Activated CD4-positive, alpha-beta T cell treated with anti-CD3 and anti-CD28 coated beads, Interleukin-2, amount 50 U/mL, for 1 hour (primary cell): ENCODE measurements around the gene RALY.
"Not testable (repeated sequence)": the region's sequence is repeated elsewhere in the genome, so short reads cannot be mapped to it uniquely, and the experiment has no call there.

ENCODE experiments used
- DNase-seq: peaks from one replicate; pipeline ENCODE4 v3.0.0-alpha.2; 2020

RALY gene

DNA sequence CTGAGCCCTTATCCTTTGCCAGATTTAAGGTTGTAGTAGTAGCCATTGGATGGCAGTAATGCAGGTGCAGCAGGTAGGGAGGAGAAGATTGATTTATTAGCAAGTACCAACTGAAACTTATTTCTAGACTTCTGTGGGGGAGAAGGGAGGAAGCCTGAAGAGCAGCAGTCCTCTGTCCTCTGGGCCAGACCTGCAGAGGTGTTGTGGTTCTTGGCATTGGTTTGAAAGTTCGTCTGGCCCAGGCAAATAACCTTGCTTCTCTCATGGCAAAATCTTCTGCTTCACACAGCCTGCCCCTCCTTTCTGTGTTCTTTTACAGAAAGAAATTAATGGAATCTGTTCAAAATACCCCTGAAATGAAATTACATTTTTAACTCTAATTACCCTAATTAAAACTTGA is 24.5 kb downstream of the RALY start:
- no peak for DNase-seq

GRCh38 chr20:34022151-34022838 is 28.6 kb downstream of the RALY start:
- DNase-seq: no peak

DNA sequence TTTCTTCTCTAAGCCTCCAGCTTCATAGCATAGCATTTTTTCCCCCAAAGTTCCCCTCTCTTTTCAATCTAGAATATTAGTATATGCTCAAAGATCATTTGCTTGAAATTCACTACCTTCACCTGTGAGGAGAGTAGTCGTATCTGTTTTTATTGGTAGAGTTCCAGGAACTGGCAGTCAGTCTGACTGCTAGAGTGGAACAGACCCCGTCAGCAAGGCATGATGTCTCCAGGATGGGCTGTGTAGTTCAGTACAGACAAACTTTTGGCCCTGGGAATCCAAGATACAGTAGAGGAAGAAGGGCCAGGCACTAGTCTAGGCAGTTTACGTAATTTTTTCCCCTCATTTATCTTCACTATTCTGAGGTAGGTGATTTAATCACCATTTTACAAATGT is 29.1 kb downstream of the RALY start:
- no peak for DNase-seq

GRCh38 chr20:34023937-34024722 is 30.4 kb downstream of the RALY start:
- DNase-seq: no peak

DNA sequence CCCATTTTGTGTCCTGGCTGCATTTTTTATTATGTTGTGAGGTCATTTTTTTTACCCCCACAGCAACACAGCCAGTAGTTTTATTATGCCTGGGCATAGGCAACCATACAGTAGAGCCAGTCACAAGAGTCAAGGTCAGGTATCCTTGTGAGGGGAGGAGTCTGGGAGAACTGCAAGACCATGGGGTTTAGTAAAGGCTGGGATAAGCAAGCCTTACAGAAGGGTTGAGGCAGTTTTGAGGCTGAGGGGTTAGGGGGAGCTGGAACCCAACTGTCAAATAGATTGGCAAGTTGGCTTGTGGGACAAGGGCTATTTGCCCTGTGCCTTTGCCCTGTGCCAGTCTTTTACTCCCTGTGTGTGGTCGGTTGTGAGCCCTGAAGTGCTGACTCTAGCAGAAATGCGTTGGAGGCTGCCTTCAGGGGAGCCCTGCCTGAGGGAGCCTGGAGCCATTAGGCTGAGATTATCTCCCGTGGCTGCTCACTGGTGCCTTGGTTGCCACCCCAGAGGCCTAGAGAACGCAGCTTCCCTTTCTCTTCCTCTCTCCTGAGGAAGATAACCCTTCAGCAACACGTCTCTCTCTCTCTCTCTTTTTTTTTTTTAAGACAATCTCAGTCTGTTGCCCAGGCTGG is 31.1 kb downstream of the RALY start:
- DNase-seq: no peak

- not testable (repeated sequence) for DNase-seq
Measured at GRCh38 chr20:34028013-34028412, 34.3 kb downstream of the RALY start.

GRCh38 chr20:34029415-34029814 is 35.7 kb downstream of the RALY start:
- no peak for DNase-seq

DNA sequence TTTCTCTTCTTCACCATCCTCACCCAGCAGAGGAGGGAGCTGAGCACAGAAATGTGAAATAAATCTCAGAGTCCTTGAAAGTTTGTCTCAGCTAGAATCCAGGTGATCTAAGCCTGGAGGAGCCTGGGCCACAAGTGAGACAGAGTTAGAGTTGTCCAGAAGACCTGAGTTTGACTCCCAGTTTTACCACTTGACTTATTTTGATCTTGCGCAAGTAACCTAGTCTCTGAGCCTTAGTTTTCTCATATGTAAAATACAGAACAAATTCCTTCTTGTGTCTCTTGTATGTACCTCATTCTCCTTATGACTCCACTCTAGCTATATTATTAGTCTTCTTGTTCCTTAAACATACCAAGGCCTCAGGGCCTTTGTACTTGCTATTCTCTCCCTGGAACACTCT is 36.7 kb downstream of the RALY start:
- no peak for DNase-seq

GRCh38 chr20:34033903-34034302 is 40.2 kb downstream of the RALY start:
- DNase-seq: no peak

GRCh38 chr20:34037121-34037520 is 43.4 kb downstream of the RALY start:
- peak; percentile 34 for DNase-seq

DNA sequence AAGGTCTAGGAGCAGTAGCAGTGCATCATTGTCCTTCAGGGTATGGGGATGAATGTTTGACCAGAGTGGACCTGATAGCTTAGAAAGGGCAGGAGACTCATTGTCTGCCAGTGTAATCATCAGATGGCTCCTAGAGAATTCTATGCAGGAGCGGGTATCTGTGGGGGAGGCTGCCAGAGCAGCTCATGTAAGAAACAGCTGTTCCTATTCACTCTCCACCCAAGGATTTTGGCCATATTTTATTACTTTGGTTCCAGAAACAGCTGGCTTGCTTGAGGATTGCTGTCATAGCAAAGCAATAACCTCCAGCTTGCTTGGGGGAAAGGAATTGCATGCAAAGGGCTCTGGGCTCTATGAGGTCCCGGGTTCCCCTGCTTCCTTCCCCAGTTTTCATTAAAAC is 44.1 kb downstream of the RALY start:
- DNase-seq: no peak

- no peak for DNase-seq
Measured at GRCh38 chr20:34040300-34040995, 46.7 kb downstream of the RALY start.

- no peak for DNase-seq
Measured at GRCh38 chr20:34041226-34041625, 47.5 kb downstream of the RALY start.

DNA sequence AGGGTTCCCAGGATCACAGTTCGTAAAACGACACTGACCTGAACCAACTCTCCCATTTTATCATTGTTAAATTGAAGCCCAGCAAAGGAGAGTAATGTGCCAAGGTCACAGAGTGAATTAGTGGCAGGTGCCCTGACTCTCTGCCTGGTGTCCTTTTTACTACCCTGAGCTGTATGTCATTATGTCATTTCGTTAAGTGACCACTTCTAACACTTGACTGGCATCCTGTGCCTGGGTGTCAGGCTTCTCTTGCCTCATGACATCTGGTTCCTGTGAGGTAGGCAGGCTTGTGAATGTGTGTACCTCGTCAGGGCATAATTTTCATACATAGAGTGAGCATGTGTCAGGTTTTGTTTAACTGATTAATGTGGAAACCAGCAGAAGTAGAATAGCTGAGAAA is 48.6 kb downstream of the RALY start:
- no peak for DNase-seq

GRCh38 chr20:34043025-34043424 is 49.3 kb downstream of the RALY start:
- no peak for DNase-seq

GRCh38 chr20:34045294-34045693 is 51.6 kb downstream of the RALY start:
- no peak for DNase-seq

GRCh38 chr20:34045930-34046725 is 52.4 kb downstream of the RALY start:
- DNase-seq: no peak

- DNase-seq: no peak
Measured at GRCh38 chr20:34047010-34047687, 53.4 kb downstream of the RALY start.

DNA sequence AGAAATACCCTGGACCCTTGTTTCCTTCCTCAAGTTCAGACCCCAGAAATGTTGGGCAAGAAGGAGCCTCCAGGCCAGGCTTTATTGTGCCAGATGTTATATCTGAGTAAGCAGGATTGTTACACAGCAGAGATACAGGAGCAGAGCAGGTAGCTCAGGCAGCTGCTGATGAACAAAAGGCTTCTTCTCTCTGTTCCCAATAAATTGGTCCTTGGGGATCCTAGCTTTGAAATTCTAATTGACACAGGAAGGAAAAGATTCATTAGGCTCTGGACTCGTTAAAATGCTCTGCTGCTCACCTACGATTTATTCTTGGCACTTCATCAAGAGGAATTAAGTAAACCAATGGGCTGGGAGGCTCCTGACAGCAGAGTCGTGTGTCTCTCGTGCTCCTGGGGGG is 54.2 kb downstream of the RALY start:
- no peak for DNase-seq

DNA sequence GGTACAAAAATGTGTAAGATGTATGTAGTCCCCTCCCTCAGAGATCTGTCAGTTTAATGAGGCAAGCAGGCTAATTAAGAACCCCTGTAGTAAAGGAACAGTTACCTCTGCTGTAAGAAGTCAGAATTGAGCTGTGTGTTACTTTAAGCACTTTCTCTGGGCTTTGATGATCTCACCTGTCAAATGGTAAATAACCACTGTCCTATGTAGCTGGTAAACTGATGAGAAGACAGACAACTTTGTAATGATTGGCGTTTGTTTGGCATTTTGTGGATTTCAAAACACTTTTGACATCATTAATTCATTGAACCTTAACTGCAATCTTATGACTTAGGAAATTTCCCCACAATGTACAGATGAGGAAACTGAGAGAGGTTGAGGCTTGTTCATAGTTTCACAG is 55.7 kb downstream of the RALY start:
- no peak for DNase-seq

DNA sequence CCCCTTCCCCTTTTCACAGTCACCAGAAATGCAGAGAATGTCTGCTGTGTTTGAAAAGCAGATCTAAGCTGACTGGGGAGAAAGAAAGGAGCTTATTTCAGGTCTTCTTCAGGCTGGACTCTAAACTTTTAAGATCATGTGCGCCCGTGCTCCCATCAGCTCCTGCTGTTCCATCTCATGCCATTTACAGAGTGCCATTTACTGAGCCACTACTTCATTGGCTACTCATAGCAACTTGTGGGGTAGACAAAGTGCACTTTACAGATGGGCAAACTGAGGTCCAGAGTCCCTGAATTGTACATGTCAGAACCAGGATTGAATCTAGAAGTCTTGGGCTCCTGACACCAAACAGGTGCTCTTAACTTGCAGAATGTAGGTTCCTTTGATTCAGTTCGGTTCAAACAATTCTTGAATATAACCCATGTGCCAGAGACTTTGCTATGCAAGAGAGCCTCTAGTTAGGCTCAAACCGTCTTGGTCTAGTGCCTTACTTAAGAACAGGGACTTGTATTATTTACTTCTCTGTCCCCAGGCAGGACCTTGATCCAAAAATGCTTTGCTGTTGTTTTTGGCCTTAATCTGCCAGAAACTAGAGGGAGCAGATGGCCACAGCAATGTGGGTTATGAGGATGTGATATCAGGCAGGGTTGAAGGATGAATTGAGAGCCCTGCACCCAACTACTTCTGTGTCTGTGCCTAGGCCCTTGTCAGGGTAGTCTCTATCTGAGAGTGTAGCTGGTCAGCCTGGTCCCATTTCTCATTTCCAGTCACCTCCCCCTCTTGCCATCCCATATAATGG is 56.4 kb downstream of the RALY start:
- DNase-seq: no peak
